Choroid plexus epithelial cell (primary cell): Measurements from ENCODE around the gene AJAP1.

Experiments
- DNase-seq: peaks from one replicate; pipeline ENCODE4 v3.0.0-alpha.2; 2010; ENCODE audit warnings: low read depth
- H3K4me3 ChIP-seq: 2 replicates; pipeline ENCODE4 v1.5.1; 2011; ENCODE audit warnings: low read depth, mild to moderate bottlenecking, control low read depth, low read length, moderate library complexity
- TF ChIP-seq, protein P1 (sequence below): conservative IDR thresholded peaks from 2 replicates; pipeline ENCODE4 v1.5.1; 2011; ENCODE audit warnings: low read depth, mild to moderate bottlenecking, control low read depth, inconsistent platforms, low read length, moderate library complexity

AJAP1 gene

GRCh38 chr1:4743978-4744750 lies 89.8 kb downstream of the AJAP1 start:
- no peak for DNase-seq
- TF ChIP-seq, protein P1, sequence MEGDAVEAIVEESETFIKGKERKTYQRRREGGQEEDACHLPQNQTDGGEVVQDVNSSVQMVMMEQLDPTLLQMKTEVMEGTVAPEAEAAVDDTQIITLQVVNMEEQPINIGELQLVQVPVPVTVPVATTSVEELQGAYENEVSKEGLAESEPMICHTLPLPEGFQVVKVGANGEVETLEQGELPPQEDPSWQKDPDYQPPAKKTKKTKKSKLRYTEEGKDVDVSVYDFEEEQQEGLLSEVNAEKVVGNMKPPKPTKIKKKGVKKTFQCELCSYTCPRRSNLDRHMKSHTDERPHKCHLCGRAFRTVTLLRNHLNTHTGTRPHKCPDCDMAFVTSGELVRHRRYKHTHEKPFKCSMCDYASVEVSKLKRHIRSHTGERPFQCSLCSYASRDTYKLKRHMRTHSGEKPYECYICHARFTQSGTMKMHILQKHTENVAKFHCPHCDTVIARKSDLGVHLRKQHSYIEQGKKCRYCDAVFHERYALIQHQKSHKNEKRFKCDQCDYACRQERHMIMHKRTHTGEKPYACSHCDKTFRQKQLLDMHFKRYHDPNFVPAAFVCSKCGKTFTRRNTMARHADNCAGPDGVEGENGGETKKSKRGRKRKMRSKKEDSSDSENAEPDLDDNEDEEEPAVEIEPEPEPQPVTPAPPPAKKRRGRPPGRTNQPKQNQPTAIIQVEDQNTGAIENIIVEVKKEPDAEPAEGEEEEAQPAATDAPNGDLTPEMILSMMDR = no peak
- H3K4me3 ChIP-seq = no peak overlapping the region

- H3K4me3 ChIP-seq = no peak overlapping the region
- no peak for DNase-seq
- TF ChIP-seq, protein P1 = no peak
These were observed 91.2 kb downstream of the AJAP1 start for GRCh38 chr1:4745560-4745959.

- no peak overlapping the region for H3K4me3 ChIP-seq
- DNase-seq = no peak
- TF ChIP-seq, protein P1 = no peak
These were observed 95.0 kb downstream of the AJAP1 start for GRCh38 chr1:4749406-4749805.

DNA sequence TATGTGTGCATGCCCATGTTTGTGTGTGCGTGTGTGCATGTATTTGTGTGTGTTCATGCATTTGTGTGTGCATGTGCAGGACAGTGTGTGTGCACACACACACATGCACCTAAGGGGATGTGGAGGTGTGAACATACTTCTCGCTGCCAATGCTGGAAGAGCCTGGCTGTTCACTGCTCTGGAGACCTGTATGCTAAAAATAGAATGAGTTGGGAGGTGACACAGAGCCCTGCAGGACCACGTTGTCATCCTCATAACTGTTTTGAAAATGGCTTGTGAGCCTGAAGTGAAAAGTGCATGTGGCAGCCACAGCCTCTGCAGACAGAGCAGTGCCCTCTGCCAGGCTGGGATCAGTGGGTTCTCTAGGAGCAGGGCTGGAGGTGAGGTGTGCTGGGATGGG lies 95.8 kb downstream of the AJAP1 start:
- TF ChIP-seq, protein P1 = no peak
- H3K4me3 ChIP-seq = no peak overlapping the region
- no peak for DNase-seq

GRCh38 chr1:4752059-4752458 lies 97.7 kb downstream of the AJAP1 start:
- H3K4me3 ChIP-seq = no peak overlapping the region
- TF ChIP-seq, protein P1 = no peak
- no peak for DNase-seq

DNA sequence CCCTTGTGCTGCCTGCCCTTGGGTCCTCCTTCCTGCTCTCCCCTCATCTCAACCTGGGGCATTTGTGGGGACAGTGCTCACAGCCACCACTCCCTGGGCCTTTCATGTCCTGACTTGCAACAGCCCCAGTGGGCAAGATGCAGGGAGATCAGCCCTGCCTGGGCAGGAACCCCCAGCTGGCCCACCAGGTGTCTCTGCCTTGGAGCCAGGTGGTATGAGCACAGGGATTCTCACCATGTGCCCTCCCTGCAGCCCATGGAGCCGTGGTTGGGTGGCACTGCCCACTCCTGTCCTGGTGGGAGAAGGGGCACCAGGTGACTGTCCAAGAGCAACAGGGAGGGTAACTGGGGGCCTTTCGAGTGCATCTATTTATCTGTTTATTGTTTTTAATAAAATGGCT lies 100.4 kb downstream of the AJAP1 start:
- no peak for DNase-seq
- TF ChIP-seq, protein P1 = no peak
- H3K4me3 ChIP-seq = no peak overlapping the region

- TF ChIP-seq, protein P1 = no peak
- no peak overlapping the region for H3K4me3 ChIP-seq
- peak; percentile 2 for DNase-seq
These were observed 101.0 kb downstream of the AJAP1 start for GRCh38 chr1:4755301-4755845.
